Bone marrow (tissue), 2 donors: ENCODE data around the gene RNF40.

ENCODE experiments used
- DNase-seq, 2 donors: peaks; one replicate each; lab custom pipeline; 2025; lab: John Stamatoyannopoulos, UW

RNF40 gene

GRCh38 chr16:30762991-30763725 is 1.0 kb downstream of the RNF40 start:
- DNase-seq, result no peak

DNA sequence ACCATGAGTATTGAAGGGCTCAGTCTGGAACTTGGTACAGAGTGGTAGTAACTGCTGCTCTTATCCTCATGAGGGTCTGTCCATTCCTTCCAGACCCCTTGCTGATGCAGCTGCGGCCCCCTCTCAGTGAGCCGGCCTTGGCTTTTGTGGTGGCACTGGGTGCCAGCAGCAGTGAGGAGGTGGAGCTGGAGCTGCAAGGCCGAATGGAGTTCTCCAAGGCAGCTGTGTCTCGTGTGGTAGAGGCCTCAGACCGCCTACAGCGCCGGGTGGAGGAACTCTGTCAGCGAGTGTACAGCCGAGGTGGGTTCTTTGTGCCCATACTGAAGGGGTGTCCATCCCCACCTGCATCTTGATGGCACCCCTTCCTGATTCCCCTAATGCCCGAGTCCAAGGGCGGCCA is 2.0 kb downstream of the RNF40 start:
- no peak for DNase-seq

DNA sequence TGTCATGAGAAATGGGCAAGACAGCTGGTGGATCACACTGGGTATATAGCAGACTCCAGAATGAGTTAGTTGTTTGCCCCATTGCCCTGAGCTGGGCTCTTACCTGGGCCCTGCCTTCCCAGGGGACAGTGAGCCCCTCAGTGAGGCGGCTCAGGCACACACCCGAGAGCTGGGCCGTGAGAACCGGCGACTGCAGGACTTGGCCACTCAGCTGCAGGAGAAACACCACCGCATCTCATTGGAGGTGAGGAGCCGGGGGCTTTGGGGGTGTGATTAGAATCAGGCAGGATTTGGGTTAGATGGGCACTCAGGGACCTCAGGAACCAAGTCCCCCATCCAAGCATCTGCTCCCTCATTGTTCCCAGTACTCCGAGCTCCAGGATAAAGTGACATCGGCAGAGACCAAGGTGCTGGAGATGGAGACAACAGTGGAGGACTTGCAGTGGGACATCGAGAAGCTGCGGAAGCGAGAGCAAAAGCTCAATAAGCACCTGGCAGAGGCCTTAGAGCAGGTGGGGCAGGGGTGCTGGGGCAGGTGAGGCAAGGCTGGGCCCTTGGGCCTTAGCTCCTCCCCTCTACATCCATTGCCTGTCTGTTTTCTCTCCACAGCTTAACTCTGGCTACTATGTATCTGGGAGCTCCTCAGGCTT is 2.8 kb downstream of the RNF40 start:
- no peak for DNase-seq

DNA sequence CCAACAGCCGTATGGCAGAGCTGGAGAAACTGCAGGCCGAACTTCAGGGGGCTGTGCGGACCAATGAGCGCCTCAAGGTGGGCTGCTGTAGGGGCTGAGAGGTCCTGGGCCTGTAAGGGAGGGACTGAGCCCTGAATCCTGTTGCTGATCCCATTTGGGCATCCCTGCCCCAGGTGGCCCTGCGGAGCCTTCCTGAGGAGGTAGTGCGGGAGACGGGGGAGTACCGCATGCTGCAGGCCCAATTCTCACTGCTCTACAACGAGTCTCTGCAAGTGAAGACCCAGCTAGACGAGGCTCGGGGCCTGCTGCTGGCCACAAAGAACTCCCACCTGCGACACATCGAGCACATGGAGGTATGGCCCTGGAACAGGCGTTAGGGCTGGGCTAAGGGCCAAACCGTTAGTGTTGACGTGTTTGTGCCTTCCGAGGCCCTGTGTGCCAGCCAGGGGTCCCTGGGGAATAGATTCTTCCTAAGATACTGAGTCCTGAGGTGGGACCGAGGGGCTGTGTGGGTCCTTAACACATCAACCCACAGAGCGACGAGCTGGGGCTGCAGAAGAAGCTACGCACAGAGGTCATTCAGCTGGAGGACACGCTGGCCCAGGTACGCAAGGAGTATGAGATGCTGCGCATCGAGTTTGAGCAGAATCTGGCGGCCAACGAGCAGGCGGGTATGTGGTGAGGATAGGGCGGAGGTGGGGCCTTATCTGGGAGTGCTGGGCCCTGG is 4.2 kb downstream of the RNF40 start:
- DNase-seq, result no peak

GRCh38 chr16:30766933-30767284 is 4.8 kb downstream of the RNF40 start:
- no peak for DNase-seq

DNA sequence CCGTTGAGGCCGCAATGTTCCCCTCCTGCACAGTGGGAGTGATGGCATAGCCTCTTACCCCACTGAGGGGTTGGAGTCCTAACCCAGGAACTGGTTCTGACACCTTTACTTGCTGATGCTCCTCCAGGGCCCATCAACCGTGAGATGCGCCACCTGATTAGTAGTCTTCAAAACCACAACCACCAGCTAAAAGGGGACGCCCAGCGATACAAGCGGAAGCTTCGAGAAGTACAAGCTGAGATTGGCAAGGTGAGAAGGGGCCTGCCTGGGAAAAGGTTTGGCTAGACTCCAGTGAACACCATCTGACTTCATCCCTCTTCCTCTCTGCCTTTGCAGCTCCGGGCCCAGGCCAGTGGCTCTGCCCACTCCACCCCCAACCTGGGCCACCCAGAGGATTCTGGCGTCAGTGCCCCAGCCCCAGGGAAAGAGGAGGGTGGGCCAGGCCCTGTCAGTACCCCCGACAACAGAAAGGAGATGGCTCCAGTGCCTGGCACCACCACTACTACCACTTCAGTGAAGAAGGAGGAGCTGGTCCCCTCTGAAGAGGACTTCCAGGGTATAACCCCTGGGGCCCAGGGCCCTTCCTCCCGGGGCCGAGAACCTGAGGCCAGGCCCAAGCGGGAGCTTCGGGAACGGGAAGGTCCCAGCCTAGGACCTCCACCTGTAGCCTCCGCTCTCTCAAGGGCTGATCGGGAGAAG is 5.8 kb downstream of the RNF40 start:
- no peak for DNase-seq

GRCh38 chr16:30768583-30769181 is 6.6 kb downstream of the RNF40 start:
- DNase-seq, result no peak

DNA sequence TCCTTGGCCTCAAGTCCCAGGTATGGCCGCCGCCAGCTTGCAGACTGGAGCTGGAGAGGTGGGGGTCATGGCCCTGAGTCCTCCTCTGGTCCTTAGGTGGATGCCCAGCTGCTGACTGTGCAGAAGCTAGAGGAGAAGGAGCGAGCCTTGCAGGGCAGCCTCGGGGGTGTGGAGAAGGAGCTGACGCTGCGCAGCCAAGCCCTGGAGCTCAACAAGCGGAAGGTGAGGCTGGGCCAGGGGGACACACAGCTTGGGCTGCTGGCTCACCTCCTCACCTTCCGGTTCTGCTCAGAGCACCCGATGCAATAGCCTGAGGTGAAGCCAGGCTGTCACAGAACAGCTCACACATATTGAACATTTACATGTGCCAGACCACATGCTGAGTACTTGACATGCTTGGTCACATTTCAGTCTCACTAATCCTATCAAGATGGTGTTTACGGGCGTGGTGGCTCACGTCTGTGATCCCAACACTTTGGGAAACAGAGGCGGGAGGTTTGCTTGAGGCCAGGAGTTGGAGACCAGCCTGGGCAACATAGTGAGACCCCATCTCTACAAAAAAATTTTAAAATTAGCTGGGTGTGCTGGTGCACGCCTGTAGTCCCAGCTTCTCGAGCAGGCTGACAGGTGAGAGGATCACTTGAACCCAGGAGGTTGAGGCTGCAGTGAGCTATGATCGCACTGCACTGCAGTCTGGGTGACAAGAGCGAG is 7.4 kb downstream of the RNF40 start:
- DNase-seq, result no peak

- DNase-seq, result no peak
Measured at GRCh38 chr16:30771726-30772125, 9.6 kb downstream of the RNF40 start.

DNA sequence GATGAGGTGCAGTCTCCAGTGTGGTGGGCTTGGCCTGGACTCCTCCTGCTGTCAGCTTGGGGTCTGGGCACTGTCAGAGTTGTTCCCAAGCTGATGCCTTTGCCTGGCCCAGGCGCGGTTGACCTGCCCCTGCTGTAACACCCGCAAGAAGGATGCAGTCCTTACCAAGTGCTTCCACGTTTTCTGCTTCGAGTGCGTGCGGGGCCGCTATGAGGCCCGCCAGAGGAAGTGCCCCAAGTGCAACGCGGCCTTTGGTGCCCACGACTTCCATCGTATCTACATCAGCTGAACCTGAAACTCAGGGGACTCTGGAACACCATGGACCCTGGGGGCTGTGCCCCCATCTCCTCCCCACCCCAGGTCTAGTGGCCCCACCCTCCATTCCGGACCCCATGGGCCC is 11.7 kb downstream of the RNF40 start:
- no peak for DNase-seq

DNA sequence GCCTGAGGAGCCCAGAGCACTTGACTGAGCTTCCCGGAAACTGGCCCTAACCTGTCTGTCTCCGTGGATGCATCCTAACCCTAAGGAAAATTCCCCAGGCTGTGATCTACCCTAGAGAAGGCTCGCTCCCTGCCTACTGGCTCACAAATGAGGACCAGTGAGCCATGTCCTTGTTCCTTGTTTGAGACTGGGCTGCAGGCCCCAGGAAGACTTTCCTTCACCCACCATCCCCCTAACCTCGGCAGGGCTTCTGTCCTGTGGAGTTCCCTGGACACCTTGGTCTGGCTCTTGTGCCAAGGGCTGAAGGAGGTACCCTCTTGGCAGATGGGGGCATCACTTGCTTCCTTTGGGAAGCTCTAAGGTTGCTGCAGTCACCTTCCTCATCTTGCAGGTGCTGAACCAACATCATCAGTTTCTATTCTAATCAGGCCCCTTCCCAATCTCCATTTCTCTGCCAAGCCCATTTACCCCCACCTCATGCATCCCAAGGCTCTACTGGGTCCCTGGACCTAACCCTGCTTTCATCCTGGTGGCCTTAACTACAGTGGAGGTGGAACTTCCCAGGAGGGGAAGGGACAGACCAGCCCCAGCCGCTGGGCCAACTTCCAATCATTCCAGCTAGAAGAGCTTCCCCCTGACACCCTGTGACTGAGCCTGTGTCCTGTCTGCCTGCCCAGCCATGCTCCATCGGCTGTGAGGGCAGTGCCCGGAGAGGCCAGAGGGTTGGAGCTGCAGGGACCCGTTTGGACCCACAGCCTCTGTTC is 12.4 kb downstream of the RNF40 start:
- no peak for DNase-seq

DNA sequence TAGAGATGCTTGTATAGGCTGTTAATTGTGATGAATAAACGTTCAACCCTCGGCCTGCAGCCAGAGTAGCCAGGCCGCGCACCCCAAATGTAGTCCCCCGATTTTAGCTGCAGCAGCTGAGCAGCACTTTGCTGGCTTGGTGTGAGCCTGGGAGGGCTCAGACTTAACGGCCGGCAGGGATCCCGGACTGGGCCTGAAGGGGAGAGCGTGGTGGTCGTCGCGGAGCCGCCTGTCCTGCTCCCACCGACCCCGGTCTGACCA is 12.9 kb downstream of the RNF40 start:
- DNase-seq, result no peak

GRCh38 chr16:30775392-30776188 is 13.5 kb downstream of the RNF40 start:
- peak; percentile 19 to 34 for DNase-seq

- DNase-seq, result no peak
Measured at GRCh38 chr16:30777591-30778297, 15.6 kb downstream of the RNF40 start.

- DNase-seq, result no peak
Measured at GRCh38 chr16:30778549-30779244, 16.6 kb downstream of the RNF40 start.

GRCh38 chr16:30779596-30779995 is 17.5 kb downstream of the RNF40 start:
- no peak for DNase-seq

- DNase-seq, result no peak
Measured at GRCh38 chr16:30780021-30780420, 17.9 kb downstream of the RNF40 start.

DNA sequence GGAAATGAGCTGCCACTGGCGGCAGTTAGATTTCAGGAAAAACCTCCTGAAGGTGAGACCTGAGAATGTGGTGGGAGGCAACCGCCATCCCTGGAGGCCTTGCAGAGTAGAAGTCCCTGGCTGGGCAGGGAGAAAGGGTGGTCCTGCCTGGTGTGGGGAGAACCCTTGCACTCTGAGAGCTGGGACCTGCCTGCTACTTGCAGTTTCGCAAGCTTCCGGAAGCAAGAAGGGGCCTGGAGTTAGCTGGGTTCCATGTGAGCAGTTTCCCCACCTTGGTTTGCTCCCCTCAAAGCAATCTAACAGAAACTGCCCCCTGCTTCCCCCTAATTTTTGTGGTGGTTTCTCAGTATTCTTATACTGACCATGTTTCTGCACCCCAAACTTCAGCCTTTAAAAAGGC is 18.4 kb downstream of the RNF40 start:
- no peak for DNase-seq
